ENCODE results near the gene WDR49.

WDR49 gene

GRCh38 chr3:167491621-167492020, 162.1 kb downstream of the WDR49 start:
- H3K36me3 ChIP-seq (ENCODE audit: low read length) = no peaks in the 10 kb centered on the region
- no peak overlapping the region for H3K9ac ChIP-seq (ENCODE audit: low read length)
- H3K9me3 ChIP-seq (ENCODE audit: insufficient read depth, low read length) = no peaks in the 10 kb centered on the region
- H3K9me2 ChIP-seq (replicated peaks; ENCODE audit: insufficient read depth, low read length) = no peaks in the 10 kb centered on the region
- H3K4me2 ChIP-seq (ENCODE audit: low read depth, low read length, poor library complexity, severe bottlenecking) = no peak overlapping the region
- no peak overlapping the region for H3K4me3 ChIP-seq (ENCODE audit: insufficient read depth, low read length, poor library complexity, severe bottlenecking)
- H4K20me1 ChIP-seq (ENCODE audit: low read depth, low read length) = no peaks in the 10 kb centered on the region
- no peak overlapping the region for H3K27ac ChIP-seq (ENCODE audit: low read depth, low read length)
- H3K79me2 ChIP-seq (ENCODE audit: insufficient read depth, low read length) = no peaks in the 10 kb centered on the region
- TF ChIP-seq CTCF (IDR thresholded peaks at IDR 0.05; ENCODE audit: insufficient read depth, low read length, poor library complexity, severe bottlenecking) (no peak), EZH2phosphoT487 (conservative IDR thresholded peaks at IDR 0.05; ENCODE audit: low read length) (no peak)
- no peaks in the 10 kb centered on the region for H3K27me3 ChIP-seq (ENCODE audit: low read length)
- H2AFZ ChIP-seq (ENCODE audit: low read depth, low read length, severe bottlenecking) = no peak overlapping the region
- no peaks in the 10 kb centered on the region for H3F3A ChIP-seq (ENCODE audit: insufficient read depth)

DNA sequence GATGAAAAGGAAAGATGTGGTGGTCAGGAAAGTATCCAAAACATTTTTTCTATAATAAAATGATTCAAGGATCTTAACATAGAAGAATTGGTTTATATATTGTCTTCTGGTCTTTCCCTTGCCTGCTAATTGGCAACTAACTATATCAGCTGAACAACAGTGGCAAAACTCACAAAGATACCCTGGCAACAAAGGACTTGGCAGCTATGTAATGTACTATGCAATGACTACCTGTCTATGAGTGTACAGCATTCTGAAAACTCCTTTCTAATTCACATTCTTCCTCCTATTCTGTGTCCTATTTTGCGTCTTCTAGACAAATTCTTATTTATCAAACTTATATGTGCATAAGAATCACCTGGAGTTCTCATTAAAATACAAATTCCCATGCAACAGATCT, 164.2 kb downstream of the WDR49 start:
- Histone ChIP-seq H3K4me2 (ENCODE audit: low read depth, low read length, poor library complexity, severe bottlenecking) (no peak overlapping the region), H3K9me3 (ENCODE audit: insufficient read depth, low read length) (no peaks in the 10 kb centered on the region), H3K27ac (ENCODE audit: low read depth, low read length) (no peak overlapping the region), H3K4me3 (ENCODE audit: insufficient read depth, low read length, poor library complexity, severe bottlenecking) (no peak overlapping the region), H3K9me2 (replicated peaks; ENCODE audit: insufficient read depth, low read length) (no peaks in the 10 kb centered on the region), H3K79me2 (ENCODE audit: insufficient read depth, low read length) (no peaks in the 10 kb centered on the region), H4K20me1 (ENCODE audit: low read depth, low read length) (no peaks in the 10 kb centered on the region), H2AFZ (ENCODE audit: low read depth, low read length, severe bottlenecking) (no peak overlapping the region), H3K9ac (ENCODE audit: low read length) (no peak overlapping the region), H3K27me3 (ENCODE audit: low read length) (no peaks in the 10 kb centered on the region), H3F3A (ENCODE audit: insufficient read depth) (no peaks in the 10 kb centered on the region), H3K36me3 (ENCODE audit: low read length) (no peaks in the 10 kb centered on the region)
- TF ChIP-seq EZH2phosphoT487 (conservative IDR thresholded peaks at IDR 0.05; ENCODE audit: low read length) = no peak
- TF ChIP-seq CTCF (IDR thresholded peaks at IDR 0.05; ENCODE audit: insufficient read depth, low read length, poor library complexity, severe bottlenecking) = no peak

GRCh38 chr3:167487556-167487955, 166.2 kb downstream of the WDR49 start:
- Histone ChIP-seq H3K27ac (ENCODE audit: low read depth, low read length) (no peak overlapping the region), H3K4me2 (ENCODE audit: low read depth, low read length, poor library complexity, severe bottlenecking) (no peak overlapping the region), H3K79me2 (ENCODE audit: insufficient read depth, low read length) (no peaks in the 10 kb centered on the region), H3K9me2 (replicated peaks; ENCODE audit: insufficient read depth, low read length) (no peaks in the 10 kb centered on the region), H3K4me3 (ENCODE audit: insufficient read depth, low read length, poor library complexity, severe bottlenecking) (no peak overlapping the region), H3K27me3 (ENCODE audit: low read length) (no peaks in the 10 kb centered on the region), H3F3A (ENCODE audit: insufficient read depth) (no peaks in the 10 kb centered on the region), H2AFZ (ENCODE audit: low read depth, low read length, severe bottlenecking) (no peak overlapping the region), H3K9ac (ENCODE audit: low read length) (no peak overlapping the region), H3K9me3 (ENCODE audit: insufficient read depth, low read length) (no peaks in the 10 kb centered on the region), H4K20me1 (ENCODE audit: low read depth, low read length) (no peaks in the 10 kb centered on the region), H3K36me3 (ENCODE audit: low read length) (no peaks in the 10 kb centered on the region)
- TF ChIP-seq EZH2phosphoT487 (conservative IDR thresholded peaks at IDR 0.05; ENCODE audit: low read length) = no peak

DNA sequence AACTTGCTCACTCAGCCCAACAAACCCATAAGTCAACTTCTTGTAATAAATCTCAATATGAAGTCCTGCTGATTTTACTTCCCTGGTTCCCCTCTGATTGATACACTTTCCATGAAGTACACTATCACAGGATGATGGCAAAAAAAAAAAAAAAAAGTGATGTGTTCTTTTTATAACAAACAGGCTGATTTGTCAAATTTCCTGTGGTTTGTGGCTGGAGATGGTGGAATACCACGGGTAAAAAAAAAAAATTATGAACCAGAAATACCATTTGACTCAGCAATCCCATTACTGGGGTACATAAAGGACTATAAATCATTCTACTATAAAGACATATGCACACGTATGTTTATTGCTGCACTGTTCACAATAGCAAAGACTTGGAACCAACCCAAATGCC, 169.2 kb downstream of the WDR49 start:
- H3K27ac ChIP-seq (ENCODE audit: low read depth, low read length) = no peak overlapping the region
- TF ChIP-seq EZH2phosphoT487 (conservative IDR thresholded peaks at IDR 0.05; ENCODE audit: low read length) (no peak), CTCF (IDR thresholded peaks at IDR 0.05; ENCODE audit: insufficient read depth, low read length, poor library complexity, severe bottlenecking) (no peak)
- no peaks in the 10 kb centered on the region for H3K79me2 ChIP-seq (ENCODE audit: insufficient read depth, low read length)
- no peak overlapping the region for H3K4me3 ChIP-seq (ENCODE audit: insufficient read depth, low read length, poor library complexity, severe bottlenecking)
- H3K9ac ChIP-seq (ENCODE audit: low read length) = no peak overlapping the region
- H3F3A ChIP-seq (ENCODE audit: insufficient read depth) = no peaks in the 10 kb centered on the region
- H3K4me2 ChIP-seq (ENCODE audit: low read depth, low read length, poor library complexity, severe bottlenecking) = no peak overlapping the region
- no peaks in the 10 kb centered on the region for H3K27me3 ChIP-seq (ENCODE audit: low read length)
- H3K9me3 ChIP-seq (ENCODE audit: insufficient read depth, low read length) = no peaks in the 10 kb centered on the region
- no peaks in the 10 kb centered on the region for H3K9me2 ChIP-seq (replicated peaks; ENCODE audit: insufficient read depth, low read length)
- H2AFZ ChIP-seq (ENCODE audit: low read depth, low read length, severe bottlenecking) = no peak overlapping the region
- H3K36me3 ChIP-seq (ENCODE audit: low read length) = no peaks in the 10 kb centered on the region
- H4K20me1 ChIP-seq (ENCODE audit: low read depth, low read length) = no peaks in the 10 kb centered on the region
